ENCODE data around the gene HSF4. TPM values are rescaled to one million over a fixed set of nuclear protein-coding genes. Genes with fewer than 3 reads are reported as not detected.
A peak's percentile ranks its signal among the peaks of the same experiment; 100 is the strongest.

Gene HSF4
- total and polyA plus RNA-seq, 2 of the 4 experiments (the other 2 are of a cell fraction) = 0.54 to 7.5 TPM

DNA sequence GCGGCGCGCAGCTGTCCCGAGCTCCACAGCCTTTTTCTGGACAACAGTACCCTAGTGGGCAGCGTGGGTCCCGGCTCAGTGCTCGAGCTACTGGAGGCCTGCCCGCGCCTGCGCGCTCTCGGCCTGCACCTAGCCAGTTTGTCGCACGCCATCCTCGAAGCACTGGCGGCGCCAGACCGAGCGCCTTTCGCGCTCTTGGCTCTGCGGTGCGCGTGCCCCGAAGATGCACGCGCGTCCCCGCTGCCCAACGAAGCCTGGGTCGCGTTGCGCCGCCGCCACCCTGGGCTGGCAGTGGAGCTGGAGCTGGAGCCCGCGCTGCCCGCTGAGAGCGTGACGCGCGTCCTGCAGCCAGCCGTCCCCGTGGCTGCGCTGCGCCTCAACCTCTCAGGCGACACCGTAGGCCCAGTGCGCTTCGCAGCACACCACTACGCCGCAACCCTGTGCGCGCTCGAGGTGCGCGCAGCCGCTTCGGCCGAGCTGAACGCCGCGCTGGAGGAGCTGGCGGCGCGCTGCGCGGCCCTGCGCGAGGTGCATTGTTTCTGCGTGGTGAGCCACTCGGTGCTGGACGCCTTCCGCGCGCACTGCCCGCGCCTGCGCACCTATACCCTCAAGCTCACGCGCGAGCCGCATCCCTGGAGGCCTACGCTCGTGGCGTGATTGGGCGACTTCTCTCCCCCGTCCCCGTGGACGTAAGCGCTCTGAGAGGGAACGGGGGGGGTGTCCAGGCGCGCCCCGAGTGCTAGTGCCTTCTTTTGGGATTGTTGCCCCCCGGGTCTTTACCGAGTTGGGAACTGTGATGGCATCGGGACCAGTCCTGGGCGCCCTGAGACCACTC, 1.2 kb upstream of the HSF4 start:
- no peak overlapping the region for H3K14ac ChIP-seq (replicated peaks; ENCODE audit: low read depth, low read length)
- dilution Hi-C loops (cut with HindIII; ENCODE audit: low sequenced_read_pairs, unreplicated experiment) (no loop called here), intact Hi-C loops (cut with micrococcal nuclease) (no loop called here), in situ Hi-C loops (cut with MboI; ENCODE audit: low sequenced_read_pairs) (no loop called here)
- H3K4me1 ChIP-seq (ENCODE audit: control insufficient read depth, insufficient read depth, low read length) = peaks cover 18% of the 10 kb centered on the region; the same call in 1 of the 2 replicates
- no peak overlapping the region for H2BK20ac ChIP-seq (ENCODE audit: low read depth, low read length)
- no peak overlapping the region; the same call in 1 of the 2 replicates for H4K5ac ChIP-seq (ENCODE audit: low read depth, low read length)
- POLR2A ChIA-PET (ENCODE audit: unreplicated experiment) = interaction anchor here (0.7 kb wide), 1 partner anchor 238 kb away, joined by 5 read pairs; no protein-coding TSS in a partner anchor
- no peak overlapping the region for H3K4ac ChIP-seq (ENCODE audit: low read depth, low read length)
- H2BK5ac ChIP-seq (ENCODE audit: low read depth, low read length, poor library complexity, severe bottlenecking) = no peak overlapping the region
- peak; percentile 35 for DNase-seq
- peaks cover 24% of the 10 kb centered on the region; the same call in 1 of the 2 replicates for H3K27me3 ChIP-seq (ENCODE audit: control insufficient read depth, insufficient read depth, low read length)
- no peaks in the 10 kb centered on the region for H3K9me3 ChIP-seq (ENCODE audit: control insufficient read depth, insufficient read depth, low read length)
- no peak overlapping the region; the same call in 1 of the 2 replicates for H2AK5ac ChIP-seq (ENCODE audit: low read depth, low read length)
- peaks cover 5% of the 10 kb centered on the region; the same call in 1 of the 2 replicates for H3K9me1 ChIP-seq (ENCODE audit: insufficient read depth, low read length)
- H3K79me1 ChIP-seq (ENCODE audit: low read depth in 1 of 2, low read length in 2 of 2) = peaks cover 5 to 25% of the 10 kb centered on the region in 2 experiments; a peak in 2 of 4 replicates
- no peak overlapping the region for H3K56ac ChIP-seq (ENCODE audit: extremely low read depth, insufficient read depth, low read length)
- CTCF ChIA-PET = no interaction called here
- peak overlapping the region; percentile 9; the same call in 1 of the 2 replicates for H3K4me2 ChIP-seq (ENCODE audit: low read depth, low read length)
- peak overlapping the region; percentile 83 for H2AFZ ChIP-seq (replicated peaks; ENCODE audit: low read length, poor library complexity)
- H3K4me3 ChIP-seq (ENCODE audit: insufficient read depth, low read depth, low read length) = no peak overlapping the region
- no peak overlapping the region for H2BK15ac ChIP-seq (ENCODE audit: low read depth, low read length)
- H4K91ac ChIP-seq (ENCODE audit: insufficient read depth, low read depth, low read length) = no peak overlapping the region
- peak; percentile 8 for ATAC-seq (ENCODE audit: low read depth)
- H2BK120ac ChIP-seq (ENCODE audit: low read depth, low read length) = no peak overlapping the region
- no peak overlapping the region for H3K23ac ChIP-seq (ENCODE audit: low read depth, low read length)
- TF ChIP-seq RFX5 (IDR thresholded peaks at IDR 0.05; ENCODE audit: low read depth, low read length) (no peak), MXI1 (IDR thresholded peaks at IDR 0.05; ENCODE audit: borderline replicate concordance, low read depth, low read length) (no peak), FOS (IDR thresholded peaks at IDR 0.05; ENCODE audit: low read depth, low read length) (no peak)
- 18% methylated on average over 51 of the region's 99 CpGs; no CpG with 5 or more reads in 1 of the 2 experiments for WGBS, 2 experiments (ENCODE audit: extremely low coverage in 2 of 2, insufficient read length in 1 of 2)
- no TSS peak for BruUV-seq (replicated peaks)
- H3K27ac ChIP-seq (ENCODE audit: insufficient read depth, low read length) = no peak overlapping the region
- peak overlapping the region; percentile 26 for H2AK9ac ChIP-seq (replicated peaks; ENCODE audit: low read depth, low read length, poor library complexity)
- H4K8ac ChIP-seq (ENCODE audit: low read depth in 2 of 2, low read length in 2 of 2) = peak overlapping the region in 1 of 2 experiments; percentile 10; a peak in 1 of 4 replicates
- 0 out of 2 replicates have a peak, but pooled peaks cover 5% of the 10 kb centered on the region for H4K20me1 ChIP-seq (ENCODE audit: insufficient read depth, low read length)
- H3K9ac ChIP-seq (ENCODE audit: low read depth, low read length) = no peak overlapping the region
- no peak overlapping the region for H3K18ac ChIP-seq (ENCODE audit: low read depth, low read length)
- peaks cover 3% of the 10 kb centered on the region; the same call in 1 of the 2 replicates for H3K36me3 ChIP-seq (ENCODE audit: control insufficient read depth, insufficient read depth, low read length)
